ENCODE results near the gene SOCS6.

The SOCS6 gene

GRCh38 chr18:70311726-70312125, 22.9 kb downstream of the SOCS6 start:
- Histone ChIP-seq H3K4me1 (ENCODE audit: control insufficient read depth, insufficient read depth, low read length) (no peaks in the 10 kb centered on the region), H3K9ac (ENCODE audit: low read length) (no peak overlapping the region), H3K4me3 (ENCODE audit: low read length) (no peak overlapping the region), H3K27me3 (ENCODE audit: control insufficient read depth, insufficient read depth, low read length) (no peaks in the 10 kb centered on the region), H3K36me3 (ENCODE audit: control insufficient read depth, insufficient read depth, low read length) (no peaks in the 10 kb centered on the region), H3K9me3 (ENCODE audit: control insufficient read depth, low read length) (no peaks in the 10 kb centered on the region)

GRCh38 chr18:70313640-70314039, 24.8 kb downstream of the SOCS6 start:
- H3K9me3 ChIP-seq (ENCODE audit: control insufficient read depth, low read length): no peaks in the 10 kb centered on the region
- no peaks in the 10 kb centered on the region for H3K36me3 ChIP-seq (ENCODE audit: control insufficient read depth, insufficient read depth, low read length)
- no peak overlapping the region for H3K4me3 ChIP-seq (ENCODE audit: low read length)
- H3K9ac ChIP-seq (ENCODE audit: low read length): no peak overlapping the region
- H3K4me1 ChIP-seq (ENCODE audit: control insufficient read depth, insufficient read depth, low read length): no peaks in the 10 kb centered on the region
- no peaks in the 10 kb centered on the region for H3K27me3 ChIP-seq (ENCODE audit: control insufficient read depth, insufficient read depth, low read length)

- Histone ChIP-seq H3K9ac (ENCODE audit: low read length) (no peak overlapping the region), H3K27me3 (ENCODE audit: control insufficient read depth, insufficient read depth, low read length) (no peaks in the 10 kb centered on the region), H3K4me3 (ENCODE audit: low read length) (no peak overlapping the region), H3K36me3 (ENCODE audit: control insufficient read depth, insufficient read depth, low read length) (no peaks in the 10 kb centered on the region), H3K4me1 (ENCODE audit: control insufficient read depth, insufficient read depth, low read length) (no peaks in the 10 kb centered on the region), H3K9me3 (ENCODE audit: control insufficient read depth, low read length) (no peaks in the 10 kb centered on the region)
Observed at GRCh38 chr18:70314151-70314782, 25.4 kb downstream of the SOCS6 start.

- no peaks in the 10 kb centered on the region for H3K9me3 ChIP-seq (ENCODE audit: control insufficient read depth, low read length)
- no peak overlapping the region for H3K4me3 ChIP-seq (ENCODE audit: low read length)
- no peaks in the 10 kb centered on the region for H3K36me3 ChIP-seq (ENCODE audit: control insufficient read depth, insufficient read depth, low read length)
- H3K4me1 ChIP-seq (ENCODE audit: control insufficient read depth, insufficient read depth, low read length): peaks cover 10% of the 10 kb centered on the region
- no peak overlapping the region for H3K9ac ChIP-seq (ENCODE audit: low read length)
- H3K27me3 ChIP-seq (ENCODE audit: control insufficient read depth, insufficient read depth, low read length): no peaks in the 10 kb centered on the region
Observed at GRCh38 chr18:70319187-70319586, 30.3 kb downstream of the SOCS6 start.

GRCh38 chr18:70321616-70322015, 32.8 kb downstream of the SOCS6 start:
- Histone ChIP-seq H3K9me3 (ENCODE audit: control insufficient read depth, low read length) (no peaks in the 10 kb centered on the region), H3K4me3 (ENCODE audit: low read length) (no peak overlapping the region), H3K4me1 (ENCODE audit: control insufficient read depth, insufficient read depth, low read length) (peaks cover 10% of the 10 kb centered on the region), H3K36me3 (ENCODE audit: control insufficient read depth, insufficient read depth, low read length) (no peaks in the 10 kb centered on the region), H3K9ac (ENCODE audit: low read length) (no peak overlapping the region), H3K27me3 (ENCODE audit: control insufficient read depth, insufficient read depth, low read length) (no peaks in the 10 kb centered on the region)

GRCh38 chr18:70322385-70322784, 33.5 kb downstream of the SOCS6 start:
- no peaks in the 10 kb centered on the region for H3K36me3 ChIP-seq (ENCODE audit: control insufficient read depth, insufficient read depth, low read length)
- H3K9ac ChIP-seq (ENCODE audit: low read length): no peak overlapping the region
- peaks cover 10% of the 10 kb centered on the region for H3K4me1 ChIP-seq (ENCODE audit: control insufficient read depth, insufficient read depth, low read length)
- H3K4me3 ChIP-seq (ENCODE audit: low read length): no peak overlapping the region
- no peaks in the 10 kb centered on the region for H3K27me3 ChIP-seq (ENCODE audit: control insufficient read depth, insufficient read depth, low read length)
- no peaks in the 10 kb centered on the region for H3K9me3 ChIP-seq (ENCODE audit: control insufficient read depth, low read length)

GRCh38 chr18:70322928-70323327, 34.1 kb downstream of the SOCS6 start:
- Histone ChIP-seq H3K4me1 (ENCODE audit: control insufficient read depth, insufficient read depth, low read length) (peaks cover 10% of the 10 kb centered on the region), H3K36me3 (ENCODE audit: control insufficient read depth, insufficient read depth, low read length) (no peaks in the 10 kb centered on the region), H3K9ac (ENCODE audit: low read length) (no peak overlapping the region), H3K4me3 (ENCODE audit: low read length) (no peak overlapping the region), H3K27me3 (ENCODE audit: control insufficient read depth, insufficient read depth, low read length) (no peaks in the 10 kb centered on the region), H3K9me3 (ENCODE audit: control insufficient read depth, low read length) (no peaks in the 10 kb centered on the region)

GRCh38 chr18:70324897-70325296, 36.1 kb downstream of the SOCS6 start:
- Histone ChIP-seq H3K27me3 (ENCODE audit: control insufficient read depth, insufficient read depth, low read length) (no peaks in the 10 kb centered on the region), H3K9ac (ENCODE audit: low read length) (no peak overlapping the region), H3K9me3 (ENCODE audit: control insufficient read depth, low read length) (no peaks in the 10 kb centered on the region), H3K36me3 (ENCODE audit: control insufficient read depth, insufficient read depth, low read length) (no peaks in the 10 kb centered on the region), H3K4me3 (ENCODE audit: low read length) (no peak overlapping the region), H3K4me1 (ENCODE audit: control insufficient read depth, insufficient read depth, low read length) (peaks cover 10% of the 10 kb centered on the region)

GRCh38 chr18:70326255-70326654, 37.4 kb downstream of the SOCS6 start:
- peaks cover 10% of the 10 kb centered on the region for H3K4me1 ChIP-seq (ENCODE audit: control insufficient read depth, insufficient read depth, low read length)
- H3K9me3 ChIP-seq (ENCODE audit: control insufficient read depth, low read length): no peaks in the 10 kb centered on the region
- no peak overlapping the region for H3K4me3 ChIP-seq (ENCODE audit: low read length)
- no peak overlapping the region for H3K9ac ChIP-seq (ENCODE audit: low read length)
- no peaks in the 10 kb centered on the region for H3K27me3 ChIP-seq (ENCODE audit: control insufficient read depth, insufficient read depth, low read length)
- H3K36me3 ChIP-seq (ENCODE audit: control insufficient read depth, insufficient read depth, low read length): no peaks in the 10 kb centered on the region

GRCh38 chr18:70328169-70328568, 39.3 kb downstream of the SOCS6 start:
- no peaks in the 10 kb centered on the region for H3K9me3 ChIP-seq (ENCODE audit: control insufficient read depth, low read length)
- no peaks in the 10 kb centered on the region for H3K27me3 ChIP-seq (ENCODE audit: control insufficient read depth, insufficient read depth, low read length)
- peaks cover under 1% of the 10 kb centered on the region for H3K4me1 ChIP-seq (ENCODE audit: control insufficient read depth, insufficient read depth, low read length)
- no peaks in the 10 kb centered on the region for H3K36me3 ChIP-seq (ENCODE audit: control insufficient read depth, insufficient read depth, low read length)
- no peak overlapping the region for H3K9ac ChIP-seq (ENCODE audit: low read length)
- H3K4me3 ChIP-seq (ENCODE audit: low read length): no peak overlapping the region

GRCh38 chr18:70329071-70329470, 40.2 kb downstream of the SOCS6 start:
- no peak overlapping the region for H3K4me3 ChIP-seq (ENCODE audit: low read length)
- H3K9me3 ChIP-seq (ENCODE audit: control insufficient read depth, low read length): no peaks in the 10 kb centered on the region
- no peaks in the 10 kb centered on the region for H3K27me3 ChIP-seq (ENCODE audit: control insufficient read depth, insufficient read depth, low read length)
- peaks cover 3% of the 10 kb centered on the region for H3K4me1 ChIP-seq (ENCODE audit: control insufficient read depth, insufficient read depth, low read length)
- H3K9ac ChIP-seq (ENCODE audit: low read length): no peak overlapping the region
- H3K36me3 ChIP-seq (ENCODE audit: control insufficient read depth, insufficient read depth, low read length): no peaks in the 10 kb centered on the region

- Histone ChIP-seq H3K4me3 (ENCODE audit: low read length) (no peak overlapping the region), H3K9ac (ENCODE audit: low read length) (no peak overlapping the region), H3K9me3 (ENCODE audit: control insufficient read depth, low read length) (no peaks in the 10 kb centered on the region), H3K27me3 (ENCODE audit: control insufficient read depth, insufficient read depth, low read length) (no peaks in the 10 kb centered on the region), H3K4me1 (ENCODE audit: control insufficient read depth, insufficient read depth, low read length) (peaks cover 5% of the 10 kb centered on the region), H3K36me3 (ENCODE audit: control insufficient read depth, insufficient read depth, low read length) (no peaks in the 10 kb centered on the region)
Observed at GRCh38 chr18:70330887-70331286, 42.0 kb downstream of the SOCS6 start.

All from mucosa of stomach (tissue), 1 donor.